Mucosa of gallbladder (tissue), 1 donor: ENCODE results near the gene KAT7. TPM values are rescaled to one million over a fixed set of nuclear protein-coding genes. Genes with fewer than 3 reads are reported as not detected.
"Not testable (repeated sequence)": the region's sequence is repeated elsewhere in the genome, so short reads cannot be mapped to it uniquely, and the experiment has no call there.

Experiments
- DNase-seq: peaks from one replicate; pipeline ENCODE4 v3.0.0-alpha.2; 2020; ENCODE audit warnings: low spot score
- total RNA-seq: library from RNA; stranded (reverse); gene quantifications from one replicate; pipeline ENCODE4 v1.2.1, GENCODE V29; 2021
- donor health status: DM: no; HTN: no; CAD: no.

Gene KAT7
- 63.8 TPM for total RNA-seq

DNA sequence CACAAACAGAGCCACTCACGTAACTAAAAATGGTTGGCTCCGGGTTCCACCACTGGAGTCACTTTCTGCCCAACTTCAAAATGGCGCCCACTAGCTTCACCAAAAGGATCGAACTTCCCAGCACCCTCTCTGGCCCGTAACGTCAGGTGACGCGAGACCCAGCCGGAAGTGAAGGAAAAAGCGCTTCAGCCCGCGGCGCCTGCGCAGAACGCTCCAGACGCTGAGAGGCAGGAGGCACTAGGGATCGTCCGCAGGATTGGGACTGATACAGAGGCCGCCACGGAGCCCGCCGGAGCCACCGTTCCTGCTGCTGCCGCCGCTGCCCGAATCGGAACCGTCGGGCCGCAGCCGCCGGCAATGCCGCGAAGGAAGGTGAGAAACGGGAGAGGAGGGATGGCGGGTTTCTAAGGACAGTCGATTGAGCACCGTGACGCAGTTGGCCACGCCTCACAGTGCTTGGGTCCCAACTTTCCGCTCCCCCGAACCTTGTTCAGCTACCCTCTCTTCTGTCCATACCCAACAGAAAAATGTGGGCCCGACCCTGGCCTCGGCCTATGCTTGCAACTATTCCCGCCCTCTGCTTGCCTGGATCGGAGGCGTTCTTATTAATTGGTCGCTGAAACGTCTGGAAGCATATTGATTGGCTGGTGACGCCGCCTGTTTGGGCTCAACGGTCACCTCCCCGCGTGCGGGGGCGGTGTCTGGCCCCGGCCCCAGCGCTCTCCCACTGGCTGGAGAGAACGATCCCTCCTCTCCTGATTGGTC, at the start of gene KAT7:
TSS of gene KAT7 (plus strand) at position 204 of the 765 bp plus-strand sequence. CDS start at position 358, 154 bp downstream.
- peak; percentile 99 for DNase-seq

DNA sequence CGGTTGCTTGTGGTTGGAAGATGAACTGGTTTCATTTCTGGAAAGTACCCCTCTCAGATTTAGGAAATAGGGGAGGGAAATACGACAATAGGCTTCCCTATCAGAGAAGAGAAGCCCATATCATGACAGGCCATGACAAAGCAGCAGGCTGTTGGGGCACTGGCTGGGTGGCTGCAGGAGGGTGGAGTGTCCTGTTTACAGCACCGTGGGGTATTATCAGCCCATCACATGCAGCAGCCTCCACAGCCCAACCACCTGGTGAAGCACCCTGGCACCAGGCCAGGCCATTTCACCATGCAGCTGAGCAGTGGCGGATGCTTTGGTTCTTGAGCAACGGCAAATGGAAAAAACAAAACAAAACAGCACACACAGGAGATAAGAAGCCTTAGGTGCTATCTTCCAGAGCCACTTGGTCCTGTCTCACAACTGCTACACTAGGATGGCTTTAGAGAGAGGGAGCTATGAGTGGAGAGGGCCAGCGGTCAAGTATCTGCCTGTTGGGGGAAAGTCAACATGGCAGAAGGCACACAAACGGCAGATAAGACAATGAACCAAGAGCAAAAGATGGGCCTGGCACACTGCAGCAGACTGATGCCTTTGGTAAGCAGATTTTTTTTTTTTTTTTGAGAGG, 48.7 kb upstream of the KAT7 start:
- DNase-seq: peak; percentile 81

DNA sequence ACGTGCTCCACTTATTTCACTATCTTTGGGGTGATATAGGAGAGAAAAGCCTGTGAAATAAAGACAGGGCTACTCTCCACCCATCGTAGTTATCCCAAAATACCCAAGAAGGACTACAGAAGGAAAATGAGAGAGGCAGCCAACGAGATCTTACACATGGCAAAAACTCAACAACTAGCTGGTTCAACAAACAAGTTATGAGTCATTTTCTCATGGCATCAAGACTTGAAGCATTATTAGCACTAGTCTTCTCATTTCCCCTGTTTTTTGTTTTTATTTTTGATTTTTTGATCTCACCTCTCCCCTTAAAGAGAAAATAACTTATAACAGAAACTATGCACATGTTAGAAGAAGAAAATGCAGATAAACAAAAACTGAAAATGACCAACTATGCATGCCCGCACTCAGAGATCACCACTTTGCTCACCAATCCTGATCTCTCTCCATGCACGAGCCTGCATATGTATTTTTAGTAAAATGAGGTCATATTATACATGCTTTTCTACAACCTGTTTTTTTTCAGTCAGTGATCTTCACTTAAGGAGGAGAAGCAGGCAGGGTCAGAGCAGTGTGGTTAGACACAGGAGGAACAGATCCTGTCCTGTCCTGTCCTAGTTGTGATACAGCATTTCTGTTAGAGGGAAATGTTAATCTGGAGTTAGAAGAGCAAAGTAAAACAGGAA, 47.3 kb upstream of the KAT7 start:
- DNase-seq: no peak

DNA sequence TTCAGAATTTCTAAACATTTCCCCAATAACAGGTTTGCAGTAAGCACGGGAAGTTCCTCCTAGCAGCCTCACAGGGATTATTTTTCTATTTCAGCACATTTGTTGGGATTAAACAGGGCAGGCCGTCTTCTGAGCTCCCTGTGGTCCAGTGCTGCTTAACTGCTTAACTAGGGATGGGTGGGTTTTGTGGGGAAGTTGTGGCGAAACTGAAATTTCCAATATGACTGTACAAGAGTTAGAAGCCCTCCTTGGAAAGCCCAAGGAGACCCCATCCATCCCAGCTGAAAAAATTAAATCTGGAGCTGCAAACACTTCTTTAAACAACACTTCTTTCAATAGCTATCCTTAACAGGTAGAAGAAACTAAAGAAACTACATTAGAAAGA, 46.8 kb upstream of the KAT7 start:
- DNase-seq: no peak

DNA sequence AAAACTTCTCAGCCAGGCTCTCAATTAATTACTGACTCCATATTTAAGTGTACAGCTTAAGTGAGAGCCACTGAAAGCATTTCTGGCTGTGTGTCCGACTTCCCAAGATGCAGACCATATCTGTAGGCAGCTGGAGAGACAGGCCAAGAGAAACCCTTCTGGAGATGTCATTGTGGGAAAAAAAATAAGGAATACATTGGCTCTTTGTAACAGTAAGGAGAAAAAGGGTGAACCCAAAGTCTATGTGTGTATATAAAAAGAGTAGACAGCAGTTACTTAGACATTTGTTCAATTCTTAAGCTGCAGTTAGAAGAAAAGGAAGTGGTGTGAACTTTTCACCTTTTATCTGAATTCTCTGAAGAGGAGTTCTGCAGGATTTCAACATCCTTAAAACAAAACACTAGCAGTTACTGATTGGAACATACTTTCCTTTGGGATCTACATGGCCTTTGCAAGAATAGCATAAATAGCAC, 46.3 kb upstream of the KAT7 start:
- no peak for DNase-seq

DNA sequence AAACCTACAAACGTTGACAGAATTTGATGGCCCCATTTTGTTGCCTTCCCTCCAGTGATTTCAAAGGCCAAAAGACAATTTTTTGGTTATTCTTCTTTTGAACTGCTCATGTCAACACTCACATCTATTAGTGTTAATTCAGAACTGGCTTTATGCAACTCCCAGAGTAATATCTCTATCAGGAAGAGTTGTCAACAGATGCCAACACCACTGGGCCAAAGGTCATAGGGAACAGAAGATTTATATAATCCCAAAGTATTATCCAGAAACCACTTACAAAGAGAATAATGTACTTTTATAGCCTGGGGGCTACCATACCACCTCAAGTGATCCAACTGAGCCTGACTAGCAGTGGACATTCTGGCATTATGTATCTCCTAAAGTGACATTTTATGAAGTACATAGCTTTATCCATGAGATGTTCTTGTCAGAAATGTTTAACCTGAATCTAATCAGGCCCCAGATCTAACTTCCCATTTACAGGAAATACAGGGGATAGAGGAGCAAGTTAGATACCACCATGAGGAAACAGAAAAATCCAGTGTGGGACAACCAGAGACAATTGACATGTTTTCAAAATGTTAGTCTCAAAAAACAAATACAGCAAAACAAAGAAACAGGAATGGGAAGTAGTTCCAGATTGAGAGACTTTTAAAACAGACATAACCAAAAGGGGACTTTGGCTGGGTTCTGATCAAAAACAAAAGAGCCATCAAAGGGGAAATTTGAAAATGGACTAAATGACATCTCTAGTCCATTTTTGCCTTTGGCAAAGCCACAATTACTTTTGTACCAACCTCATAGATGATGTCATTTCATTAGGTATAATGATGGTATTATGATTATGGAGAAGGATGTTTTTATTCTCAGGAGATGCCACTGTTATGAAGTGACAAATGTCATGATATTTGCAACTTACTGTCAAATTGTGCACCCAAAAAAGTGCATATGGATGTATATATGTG, 43.0 kb upstream of the KAT7 start:
- no peak for DNase-seq

DNA sequence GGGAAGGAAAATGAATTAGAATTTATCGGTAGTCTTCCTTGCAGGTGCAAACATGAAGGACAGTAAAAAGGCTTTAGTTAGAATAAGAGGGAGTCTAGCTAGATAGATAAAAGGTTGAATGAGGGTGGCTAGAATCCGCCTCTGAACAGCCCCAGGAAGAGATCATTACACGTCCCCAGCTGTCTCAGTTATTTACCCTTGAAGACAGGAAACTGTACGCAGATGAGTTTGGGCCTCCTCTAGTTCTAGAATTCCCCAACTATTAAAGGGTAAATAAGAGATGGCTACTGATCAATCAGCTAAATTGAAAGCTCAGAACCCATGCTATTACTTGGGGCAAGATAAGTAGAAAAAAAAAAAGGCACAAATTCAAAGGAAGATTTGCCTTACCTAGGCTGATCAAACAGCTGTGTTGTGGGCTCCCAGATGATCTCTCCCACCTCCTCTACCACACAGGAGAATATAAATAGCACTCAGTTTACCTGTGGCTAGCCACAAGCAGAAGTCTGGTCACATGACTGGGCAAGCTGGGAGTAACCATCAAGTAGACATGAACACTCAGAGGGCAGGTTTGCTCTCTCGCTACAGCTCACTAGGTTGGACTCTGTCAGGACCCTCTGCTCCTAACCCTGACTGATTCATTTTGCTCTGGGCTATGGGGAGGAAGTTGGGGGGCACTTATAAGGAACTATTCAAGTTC, 41.5 kb upstream of the KAT7 start:
- no peak for DNase-seq

DNA sequence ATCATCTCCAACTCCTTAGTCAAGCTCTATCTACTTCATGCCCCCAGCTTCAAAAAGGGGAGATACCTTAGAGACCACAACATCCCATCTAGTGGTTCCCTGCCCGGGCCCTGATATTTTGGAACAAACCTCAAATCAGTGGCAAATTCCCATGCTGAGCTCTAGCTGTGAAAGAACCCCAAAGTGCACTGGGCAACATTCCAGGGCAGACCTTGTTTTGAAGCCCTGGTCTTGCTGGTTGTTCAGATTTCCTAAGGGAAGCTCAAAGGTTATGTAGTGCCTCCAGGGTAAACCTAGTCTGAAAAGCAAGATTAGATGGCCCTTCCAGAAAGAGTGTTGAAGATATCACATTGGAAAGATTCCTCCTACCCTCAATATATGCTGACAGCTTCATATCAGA, 40.8 kb upstream of the KAT7 start:
- DNase-seq: no peak

DNA sequence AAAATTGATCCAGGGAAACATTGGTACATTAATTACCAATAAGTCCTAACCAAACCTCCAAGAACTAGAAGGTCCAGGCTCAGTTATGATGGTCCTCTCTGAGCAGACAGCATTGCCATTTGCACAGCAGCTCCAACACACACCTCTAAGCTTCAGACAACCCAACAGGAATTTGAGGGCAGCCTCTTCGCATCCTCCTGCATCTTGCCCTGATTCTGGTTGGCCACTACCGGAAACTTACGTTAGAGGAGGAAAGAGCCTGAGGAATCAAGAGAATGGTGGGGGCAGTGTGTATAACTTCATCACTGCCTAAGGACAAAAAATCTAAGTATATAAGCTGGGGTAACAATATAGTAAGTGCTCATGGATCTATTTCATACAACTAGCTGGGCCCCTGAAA, 40.3 kb upstream of the KAT7 start:
- DNase-seq: no peak

DNA sequence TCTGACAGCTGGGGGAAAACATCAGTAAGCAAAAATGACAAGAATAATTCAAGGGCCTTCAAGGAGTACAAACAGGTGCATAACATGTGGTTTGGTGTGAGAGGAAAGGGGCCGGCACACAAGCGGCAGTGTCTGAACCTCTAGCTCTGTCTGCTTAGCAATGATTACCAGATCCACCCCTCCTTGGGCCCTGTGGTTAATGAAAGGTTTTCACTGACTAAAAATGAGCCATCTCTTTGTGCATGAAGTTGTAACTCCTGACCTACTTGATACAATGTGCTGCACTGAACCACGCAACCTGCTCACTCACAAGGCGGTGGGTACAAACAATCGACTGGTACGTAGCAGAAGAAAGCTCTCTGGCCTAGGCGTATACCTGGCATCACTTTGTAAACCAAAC, 39.7 kb upstream of the KAT7 start:
- DNase-seq: no peak

DNA sequence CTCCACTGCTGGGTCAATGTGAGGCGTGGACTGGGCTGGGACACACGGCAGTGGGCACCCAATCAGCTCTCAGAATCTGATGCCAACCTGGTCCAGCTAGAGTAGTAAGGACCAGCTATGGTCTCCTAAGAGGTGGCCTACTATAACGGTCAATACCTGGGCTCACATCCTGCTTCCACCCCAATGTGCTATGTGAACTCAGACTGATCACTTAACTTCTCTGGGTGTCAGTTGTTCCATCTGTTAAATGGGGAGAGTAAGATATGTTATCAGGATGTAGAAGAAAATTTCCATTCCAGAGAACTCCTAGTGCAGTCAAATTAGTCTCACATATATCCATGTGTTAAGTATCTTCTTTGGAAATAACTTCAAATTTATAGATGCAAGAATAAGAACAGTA, 38.8 kb upstream of the KAT7 start:
- DNase-seq: no peak

DNA sequence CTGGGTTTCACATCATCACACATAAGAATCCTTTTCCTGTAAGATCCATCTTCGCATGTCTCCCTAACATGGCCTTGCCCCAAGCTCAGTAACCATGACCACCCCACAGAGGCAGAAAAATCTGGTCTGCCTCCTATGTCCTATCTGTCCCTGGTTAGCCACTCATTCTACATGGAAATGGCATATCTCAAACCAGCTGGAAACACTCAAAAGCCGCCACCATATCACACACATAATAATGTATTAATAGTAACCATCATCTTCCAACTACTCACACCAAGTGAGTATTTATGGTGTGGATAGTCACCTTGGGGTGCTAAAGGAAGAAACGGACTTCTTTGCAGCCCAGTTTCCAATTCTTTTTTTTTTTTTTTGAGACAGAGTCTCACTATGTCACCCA, 36.0 kb upstream of the KAT7 start:
- no peak for DNase-seq

DNA sequence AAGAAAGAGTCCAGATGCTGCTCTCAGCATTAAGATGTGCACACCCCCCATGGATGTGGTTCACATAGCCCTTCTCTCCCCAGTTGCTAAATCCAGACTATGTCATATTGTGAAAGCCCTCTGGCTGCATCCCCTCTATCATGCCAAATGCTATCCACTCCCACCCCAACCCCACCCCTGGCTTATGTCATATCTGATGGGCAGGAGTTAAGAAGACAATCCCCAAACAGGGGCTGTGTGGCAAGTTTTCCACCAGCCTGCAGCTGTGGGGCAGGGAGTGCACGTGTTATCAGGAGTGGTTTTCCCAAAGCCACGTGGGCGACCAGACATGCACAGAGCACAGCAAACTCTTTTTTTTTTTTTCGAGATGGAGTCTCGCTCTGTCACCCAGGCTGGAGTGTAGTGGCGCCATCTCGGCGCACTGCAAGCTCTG, 34.5 kb upstream of the KAT7 start:
- DNase-seq: no peak

DNA sequence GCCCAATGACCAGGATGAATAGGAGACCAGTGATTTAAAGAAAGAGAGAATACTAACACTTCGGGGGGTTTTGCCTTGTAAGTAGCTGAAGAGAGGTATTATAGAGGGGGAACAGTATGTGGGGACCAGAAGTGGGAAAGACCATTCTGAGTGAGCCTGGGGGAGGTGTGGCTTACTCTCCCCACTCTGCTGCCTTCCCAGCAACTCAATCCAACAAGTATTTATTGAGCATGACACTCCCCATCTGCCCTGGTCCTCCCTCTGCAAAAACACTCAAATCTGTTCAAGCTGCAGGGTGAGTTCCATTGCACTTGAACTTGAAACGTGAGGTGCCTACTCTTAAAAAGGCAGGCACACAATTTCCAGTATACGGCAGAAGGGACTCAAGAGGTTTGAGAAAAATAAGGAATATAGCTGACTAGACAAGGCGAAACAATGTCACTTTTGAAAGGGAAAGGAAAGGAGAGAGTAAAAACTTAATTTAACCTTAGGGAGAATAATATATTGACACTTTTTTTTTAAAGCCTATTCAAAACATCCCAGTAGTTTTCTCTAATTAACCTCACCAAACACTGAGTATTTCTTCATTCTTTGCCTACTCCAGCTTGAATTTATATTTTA, 32.7 kb upstream of the KAT7 start:
- no peak for DNase-seq

DNA sequence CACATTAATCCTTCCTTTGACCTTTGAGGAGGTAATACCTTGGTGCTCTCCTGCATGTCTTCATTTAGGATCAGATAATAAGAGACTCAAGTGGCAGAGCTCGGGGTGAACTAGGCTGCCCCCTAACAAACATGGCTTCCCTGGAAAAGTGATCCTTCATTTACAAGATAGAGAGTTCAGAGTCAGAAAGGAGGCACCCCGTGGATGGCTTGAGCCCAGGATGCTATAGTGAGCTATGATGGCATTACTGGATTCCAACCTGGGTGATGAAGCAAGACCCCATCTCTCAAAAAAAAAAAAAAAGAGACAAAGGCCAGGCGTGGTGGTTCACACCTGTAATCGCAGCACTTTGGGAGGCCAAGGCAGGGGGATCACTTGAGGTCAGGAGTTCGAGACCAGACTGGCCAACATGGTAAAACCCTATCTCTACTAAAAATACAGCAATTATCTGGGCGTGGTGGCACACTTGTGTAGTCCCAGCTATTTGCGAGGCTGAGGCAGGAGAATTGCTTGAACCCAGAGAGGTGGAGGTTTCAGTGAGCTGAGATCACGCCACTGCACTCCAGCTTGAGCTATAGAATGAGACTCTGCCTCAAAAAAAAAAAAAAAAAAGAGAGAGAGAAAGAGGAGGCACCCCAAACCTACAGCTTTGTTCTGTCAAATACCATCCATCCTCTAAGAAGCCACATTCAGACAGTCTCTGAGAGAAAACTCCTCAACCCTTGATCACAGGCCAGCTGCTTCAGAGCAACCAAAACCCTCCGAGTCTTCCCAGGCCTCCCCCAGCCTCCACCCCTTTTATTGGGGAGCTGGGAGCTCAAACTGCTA, 31.9 kb upstream of the KAT7 start:
- no peak for DNase-seq

DNA sequence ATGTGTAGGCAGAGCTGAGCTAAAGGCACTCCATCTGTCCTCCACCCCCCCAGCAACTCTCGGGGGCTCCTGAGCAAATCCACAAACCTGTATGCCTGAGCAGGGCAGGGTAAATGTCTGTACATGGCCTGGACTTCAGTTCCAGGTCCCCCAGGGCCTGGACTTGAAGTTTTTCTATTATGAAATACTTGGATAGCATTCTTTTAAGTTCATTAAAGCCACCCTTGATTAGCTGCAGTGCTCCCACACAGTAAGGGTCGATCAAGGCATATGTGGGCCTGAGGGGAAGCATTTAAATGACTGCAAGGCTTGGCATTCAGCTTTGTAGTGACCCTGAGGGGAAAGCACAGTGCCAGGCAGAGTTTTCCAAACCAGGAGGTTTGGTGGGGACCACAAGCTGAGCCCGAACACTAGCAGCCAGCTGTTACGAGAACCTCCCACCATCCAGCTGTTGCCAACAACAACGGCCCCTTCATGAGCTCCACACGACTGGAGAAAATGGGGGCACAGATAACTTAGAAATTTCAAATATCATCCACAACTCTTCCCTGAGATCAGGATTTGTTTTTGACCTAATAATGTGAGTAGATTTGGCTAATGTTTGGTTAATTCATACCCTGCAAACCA, 31.2 kb upstream of the KAT7 start:
- no peak for DNase-seq

DNA sequence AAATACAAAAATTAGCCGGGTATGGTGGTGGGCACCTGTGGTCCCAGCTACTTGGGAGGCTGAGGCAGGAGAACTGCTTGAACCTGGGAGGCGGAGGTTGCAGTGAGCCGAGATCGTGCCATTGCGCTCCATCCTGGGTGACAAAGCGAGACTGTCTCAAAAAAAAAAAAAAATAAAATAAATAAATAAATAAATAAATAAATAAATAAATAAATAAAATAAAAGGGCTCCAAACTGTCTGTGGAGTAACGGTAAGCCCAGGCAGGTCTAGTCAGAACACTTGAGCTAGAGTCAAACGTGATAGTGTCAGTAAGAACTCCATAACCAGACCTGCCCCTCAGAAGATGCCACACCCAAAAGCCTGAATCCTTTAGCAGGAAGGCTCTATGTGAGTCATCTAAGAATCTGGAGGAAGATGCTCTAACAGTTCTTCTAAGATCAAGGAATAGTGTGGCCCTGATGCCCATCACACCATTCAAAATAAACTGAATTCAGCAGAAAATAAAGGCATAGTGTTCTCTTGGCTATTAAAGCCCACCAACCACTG, 29.9 kb upstream of the KAT7 start:
- DNase-seq: not testable (repeated sequence)

DNA sequence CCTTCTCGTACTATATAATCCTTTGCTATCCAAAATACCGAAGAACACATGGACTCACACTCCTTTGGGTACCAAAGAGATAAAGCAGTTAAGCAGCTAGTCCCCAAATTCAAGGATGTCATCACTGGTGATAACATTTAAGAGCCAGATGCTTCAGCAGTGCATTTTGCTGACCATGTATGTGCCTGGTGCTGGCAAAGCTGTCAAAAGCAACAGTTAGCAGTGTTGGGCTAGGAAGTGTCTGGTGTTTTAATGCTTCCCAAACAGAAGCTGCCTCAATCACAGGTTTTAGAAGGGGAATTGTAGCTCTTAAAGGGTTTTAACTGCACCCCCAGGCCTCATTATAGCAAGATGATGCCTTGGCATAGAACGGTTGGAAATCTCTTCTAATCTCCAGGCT, 29.3 kb upstream of the KAT7 start:
- no peak for DNase-seq

DNA sequence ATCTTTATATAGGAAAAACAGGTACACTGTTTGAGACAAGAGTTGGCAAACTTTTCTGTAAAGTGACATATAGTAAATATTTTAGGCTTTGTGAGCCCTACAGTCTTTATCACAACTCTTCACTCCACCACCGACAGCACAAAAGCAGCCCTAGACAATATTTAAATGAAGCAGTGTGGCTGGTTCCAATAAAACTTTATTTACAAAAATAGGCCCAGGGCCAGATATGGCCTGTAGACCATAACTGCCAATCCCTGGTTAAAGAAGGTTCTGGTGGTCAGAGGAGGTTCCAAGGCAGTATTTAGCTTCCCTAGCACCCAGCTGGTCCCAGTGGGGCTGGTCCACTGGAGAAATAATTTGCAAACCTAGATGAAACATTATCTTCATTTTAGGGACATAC, 28.2 kb upstream of the KAT7 start:
- DNase-seq: no peak
